ENCODE results near the gene ANO2.

GRCh38 chr12:5905757-5906156 is 39.3 kb downstream of the ANO2 start:
- TF ChIP-seq CTCF (IDR thresholded peaks at IDR 0.05; ENCODE audit: low read depth, low read length) (no peak), POLR2A (IDR thresholded peaks at IDR 0.05; ENCODE audit: extremely low read depth, insufficient read length) (no peak), MAX (IDR thresholded peaks at IDR 0.05; ENCODE audit: low read depth, low read length) (no peak)

Measured in NB4 (cell line).